ENCODE data around the gene TBC1D8B. TPM values are rescaled to one million over a fixed set of nuclear protein-coding genes. Genes with fewer than 3 reads are reported as not detected.

Gene TBC1D8B
- total RNA-seq, 1 experiment from 2014 or later: 0.03 TPM

DNA sequence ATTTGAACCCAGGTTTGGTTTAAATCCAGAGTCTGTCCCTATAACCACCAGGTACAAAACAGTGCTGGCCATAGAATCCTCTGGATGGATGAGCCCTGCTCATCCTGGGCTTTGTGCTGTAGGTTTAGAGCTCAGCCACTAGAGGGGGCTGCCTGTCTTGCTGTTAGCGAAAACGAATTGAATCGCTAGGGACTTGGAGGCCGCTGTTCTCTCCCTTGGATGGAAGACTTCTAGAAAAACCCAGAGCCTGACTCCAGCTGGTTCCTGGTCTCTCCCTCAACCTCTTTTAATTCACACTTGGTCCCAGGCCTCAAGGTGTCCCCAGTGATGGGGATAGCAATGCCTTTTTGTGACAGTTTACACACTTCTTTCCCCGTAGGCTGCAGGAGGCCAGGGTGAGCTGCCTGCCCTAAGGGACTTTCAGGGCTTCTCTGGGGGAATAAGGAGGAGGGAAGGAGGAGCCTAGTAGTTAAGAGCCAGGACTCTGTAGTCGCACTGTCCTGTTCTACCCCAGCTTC, 92.0 kb downstream of the TBC1D8B start:
- in situ Hi-C loops (cut with HindIII; ENCODE audit: low sequenced_read_pairs): no loop called here

DNA sequence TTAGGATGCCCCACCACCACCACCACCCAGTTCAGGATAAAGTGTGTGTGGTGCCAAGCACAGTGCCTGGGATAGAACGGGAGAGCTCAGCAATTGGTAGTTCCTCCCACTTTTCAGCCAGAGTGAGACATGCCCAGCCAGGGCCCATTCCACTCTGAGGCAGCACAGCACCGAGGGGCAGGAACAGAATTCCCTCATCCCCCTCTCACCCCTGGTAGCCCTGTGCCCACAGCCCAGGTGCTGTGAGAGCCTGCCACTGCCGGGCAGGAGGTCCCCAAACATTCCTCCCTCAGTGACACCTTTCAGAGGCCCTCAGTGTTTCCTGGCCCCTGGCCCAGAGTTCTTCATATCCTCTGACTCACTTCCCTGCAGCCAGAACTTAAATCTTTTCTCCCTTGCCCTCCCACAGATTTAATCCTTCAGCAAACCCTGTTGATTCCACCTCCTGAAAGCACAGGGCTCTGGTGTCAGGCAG, 92.5 kb downstream of the TBC1D8B start:
- in situ Hi-C loops (cut with HindIII; ENCODE audit: low sequenced_read_pairs): no loop called here
- DNase-seq (ENCODE audit: low spot score): no peak

More for the DNA sequence above, 92.0 kb downstream of the TBC1D8B start:
- DNase-seq (ENCODE audit: low spot score): peak; percentile 55

DNA sequence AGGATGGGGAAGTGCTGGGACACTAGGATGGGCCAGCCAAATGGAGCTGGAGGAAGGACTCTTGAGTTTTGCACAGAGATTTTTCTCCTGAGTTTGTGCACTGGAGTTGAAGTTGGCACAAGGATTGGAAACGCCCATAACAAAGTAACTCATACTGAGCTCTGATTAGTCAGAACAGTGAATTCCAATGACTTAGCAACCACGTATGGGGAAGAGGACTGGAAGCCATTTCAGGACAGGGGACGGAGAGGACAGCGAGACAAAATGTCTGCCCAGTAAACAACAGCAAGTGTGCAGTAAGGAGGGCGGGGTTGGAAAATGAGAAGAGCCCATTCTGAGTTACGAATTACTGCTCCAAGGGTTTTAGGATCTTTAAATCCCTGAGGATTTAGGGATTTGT, 94.8 kb downstream of the TBC1D8B start:
- in situ Hi-C loops (cut with HindIII; ENCODE audit: low sequenced_read_pairs): no loop called here
- no peak for DNase-seq (ENCODE audit: low spot score)

DNA sequence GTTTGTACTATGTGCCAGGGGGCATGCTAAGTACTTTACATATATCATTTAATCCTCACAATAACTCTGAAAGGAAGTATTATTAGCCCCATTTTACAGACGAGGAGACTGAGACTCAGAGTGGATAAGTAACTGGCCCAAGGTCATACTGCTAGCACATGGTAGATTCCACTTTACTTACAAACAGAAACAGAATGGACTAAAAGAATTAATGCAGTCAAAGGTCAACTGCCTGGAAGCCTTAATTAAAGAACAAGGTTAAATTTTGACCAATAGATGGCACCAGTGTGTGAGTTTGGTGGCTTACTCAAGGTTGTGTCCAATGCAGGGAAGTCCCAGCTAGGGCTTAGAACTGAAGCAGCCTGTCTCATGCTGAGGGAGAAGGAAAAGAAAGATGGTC, 96.0 kb downstream of the TBC1D8B start:
- in situ Hi-C loops (cut with HindIII; ENCODE audit: low sequenced_read_pairs): no loop called here
- DNase-seq (ENCODE audit: low spot score): peak; percentile 14

DNA sequence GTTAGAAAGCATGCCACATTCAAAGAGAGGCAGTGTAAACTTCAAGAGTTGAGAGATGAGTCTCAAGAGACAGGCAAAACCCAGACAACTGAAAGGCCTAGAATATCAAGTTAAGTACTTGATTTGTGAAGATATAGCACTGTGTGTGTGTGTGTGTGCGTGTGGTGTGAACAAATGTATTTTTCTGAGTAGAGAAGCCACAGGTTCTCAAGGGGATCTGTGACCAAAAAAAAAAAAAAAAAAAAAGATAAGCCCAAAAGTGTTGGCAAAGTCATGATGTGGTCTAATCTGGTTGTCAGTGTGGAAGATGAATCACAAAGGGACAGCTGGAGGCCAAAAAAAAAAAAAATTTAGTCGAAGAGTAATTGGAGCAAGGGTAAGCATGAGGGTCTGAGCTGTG, 96.8 kb downstream of the TBC1D8B start:
- in situ Hi-C loops (cut with HindIII; ENCODE audit: low sequenced_read_pairs): no loop called here
- DNase-seq (ENCODE audit: low spot score): no peak

DNA sequence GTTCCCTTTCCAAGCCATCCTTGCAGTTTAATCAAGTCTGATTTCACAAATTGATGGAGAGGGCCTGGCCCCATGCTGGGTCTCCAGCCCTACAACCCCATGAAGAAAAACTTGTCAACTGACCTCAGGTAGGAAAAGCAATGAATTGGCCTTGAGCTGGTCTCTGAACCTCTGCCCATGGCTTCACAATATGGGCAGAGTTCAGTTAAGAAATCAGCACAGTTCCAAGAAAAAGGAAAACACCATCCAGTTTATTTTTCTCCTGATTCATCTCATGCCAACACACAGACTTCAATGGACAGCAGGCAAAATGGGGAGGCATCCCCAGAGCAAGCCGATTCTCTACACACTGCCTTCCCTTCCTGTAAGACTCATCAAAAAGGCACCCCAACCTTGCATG, 97.4 kb downstream of the TBC1D8B start:
- in situ Hi-C loops (cut with HindIII; ENCODE audit: low sequenced_read_pairs): no loop called here
- no peak for DNase-seq (ENCODE audit: low spot score)

DNA sequence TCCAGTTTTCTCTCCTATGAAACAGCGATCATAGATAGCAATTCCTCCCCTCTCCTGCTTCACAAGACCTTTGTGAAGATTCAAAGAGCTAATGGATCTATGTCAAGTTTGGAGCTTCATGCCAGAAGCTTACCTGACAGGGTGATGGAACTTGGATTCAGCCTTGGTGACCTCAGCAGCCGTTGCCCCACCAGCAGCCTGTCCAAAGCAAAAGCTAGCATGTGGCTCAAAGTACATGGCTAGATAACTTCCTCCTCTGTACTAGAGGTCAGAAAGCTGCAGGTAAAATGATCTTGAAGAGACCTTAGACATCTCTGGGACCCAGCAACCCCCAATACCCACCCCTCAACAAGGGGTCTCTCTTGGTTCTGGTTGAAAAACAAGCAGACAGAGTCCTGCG, 98.9 kb downstream of the TBC1D8B start:
- in situ Hi-C loops (cut with HindIII; ENCODE audit: low sequenced_read_pairs): no loop called here
- no peak for DNase-seq (ENCODE audit: low spot score)

DNA sequence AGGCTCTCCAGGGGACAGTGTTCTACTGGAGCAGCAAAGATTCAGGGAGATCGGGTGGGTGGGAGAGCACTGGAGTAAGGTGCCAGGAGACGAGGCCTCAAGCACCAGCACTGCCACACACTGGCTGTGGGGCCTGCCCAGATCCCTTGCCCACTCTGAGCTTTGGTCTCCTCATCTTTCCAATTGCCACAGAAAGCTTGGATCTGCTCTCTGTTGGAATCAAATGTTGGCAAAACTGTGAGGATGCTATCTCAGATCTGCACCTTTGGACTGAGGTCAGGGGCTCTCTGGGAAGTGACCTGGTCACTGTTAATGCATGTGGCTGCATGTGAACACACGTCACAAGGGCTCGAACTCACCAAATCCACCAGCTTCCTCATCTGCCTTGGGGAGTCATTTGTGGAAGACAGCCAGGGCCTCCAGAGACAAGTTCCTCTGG, 99.3 kb downstream of the TBC1D8B start:
- DNase-seq (ENCODE audit: low spot score): no peak
- in situ Hi-C loops (cut with HindIII; ENCODE audit: low sequenced_read_pairs): no loop called here

DNA sequence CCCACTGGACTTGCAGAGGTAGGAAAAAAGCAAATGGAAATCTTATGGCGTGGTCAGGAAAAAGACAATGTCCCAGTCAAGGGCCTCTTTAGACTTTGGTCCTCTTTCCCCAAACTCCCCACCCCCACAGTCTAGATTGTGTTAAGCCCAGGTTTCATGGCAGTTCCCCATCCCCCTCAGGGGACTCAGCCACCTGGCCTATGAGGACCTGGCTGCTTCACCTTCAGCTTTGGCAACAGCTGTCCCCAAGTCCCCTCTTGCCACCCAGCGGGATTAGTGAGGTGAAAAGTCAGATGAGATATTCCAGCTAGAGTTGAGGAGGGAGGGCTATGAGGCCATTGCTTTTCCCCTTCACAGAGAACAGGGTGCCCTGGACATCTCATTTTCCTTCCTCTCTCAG, 100.2 kb downstream of the TBC1D8B start:
- no peak for DNase-seq (ENCODE audit: low spot score)
- in situ Hi-C loops (cut with HindIII; ENCODE audit: low sequenced_read_pairs): no loop called here

DNA sequence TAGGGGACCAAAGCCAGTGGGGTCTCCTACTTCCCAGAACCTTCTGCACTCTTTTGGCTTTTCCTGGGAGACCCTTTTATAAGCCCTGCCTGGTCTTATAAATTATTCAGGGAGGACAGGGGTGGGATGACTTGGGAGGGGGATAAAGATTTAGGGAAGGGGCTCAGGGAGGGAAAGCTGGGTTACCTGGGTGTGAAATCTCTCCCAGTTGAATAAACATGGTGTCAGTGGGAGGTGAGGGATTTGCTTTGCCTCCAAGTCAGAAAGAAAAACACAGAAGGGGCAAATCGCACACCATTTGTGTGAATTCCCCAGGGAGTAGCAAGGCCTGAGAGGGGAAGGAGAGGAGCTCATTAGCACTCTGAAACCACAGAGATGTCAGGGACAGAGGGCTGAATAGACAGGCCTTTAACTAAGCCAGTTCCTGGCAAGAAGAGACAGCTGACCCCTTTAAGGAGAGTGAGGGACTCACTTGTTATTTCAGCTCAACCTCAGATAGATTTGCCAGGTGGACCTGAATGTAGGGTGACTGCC, 100.9 kb downstream of the TBC1D8B start, which contains the start of gene RIPPLY1:
Gene RIPPLY1 (minus strand): TSS at position 51 of the 534 bp plus-strand sequence. CDS start 54 bp downstream, outside the sequence.
- DNase-seq (ENCODE audit: low spot score): no peak
- in situ Hi-C loops (cut with HindIII; ENCODE audit: low sequenced_read_pairs): no loop called here

DNA sequence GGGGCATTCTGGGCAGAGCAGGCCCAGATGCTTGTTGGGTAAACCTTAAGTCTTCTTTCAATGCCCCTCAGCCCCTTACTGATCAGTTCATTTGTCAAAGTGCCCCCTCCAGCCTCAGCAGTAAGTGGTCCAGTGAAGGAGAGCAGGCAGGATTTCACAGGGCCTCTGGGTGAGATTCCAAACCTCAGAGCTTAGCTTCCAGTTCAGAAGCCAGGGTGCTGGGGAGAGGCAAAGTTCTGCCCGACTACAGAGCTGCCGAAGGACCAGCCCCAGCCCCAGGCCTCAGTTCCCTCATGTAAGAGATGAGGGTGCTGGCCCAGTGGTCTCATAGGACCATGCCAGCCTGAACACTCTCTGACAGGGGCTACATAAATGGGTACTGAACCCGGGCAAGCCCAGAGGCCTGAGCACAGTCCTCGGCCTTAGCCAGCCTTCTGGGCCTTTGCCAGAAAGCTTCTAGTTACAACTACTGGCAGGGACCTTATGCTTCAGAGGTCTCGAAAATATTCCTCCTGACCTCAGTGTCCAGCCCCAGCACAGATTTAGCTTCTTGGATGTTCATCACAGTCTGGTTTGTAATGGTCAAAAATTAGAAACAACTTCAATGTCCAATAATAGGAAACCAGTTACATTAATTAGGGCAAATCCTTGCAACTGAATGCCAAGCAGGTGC, 101.5 kb downstream of the TBC1D8B start:
- no peak for DNase-seq (ENCODE audit: low spot score)
- in situ Hi-C loops (cut with HindIII; ENCODE audit: low sequenced_read_pairs): no loop called here

DNA sequence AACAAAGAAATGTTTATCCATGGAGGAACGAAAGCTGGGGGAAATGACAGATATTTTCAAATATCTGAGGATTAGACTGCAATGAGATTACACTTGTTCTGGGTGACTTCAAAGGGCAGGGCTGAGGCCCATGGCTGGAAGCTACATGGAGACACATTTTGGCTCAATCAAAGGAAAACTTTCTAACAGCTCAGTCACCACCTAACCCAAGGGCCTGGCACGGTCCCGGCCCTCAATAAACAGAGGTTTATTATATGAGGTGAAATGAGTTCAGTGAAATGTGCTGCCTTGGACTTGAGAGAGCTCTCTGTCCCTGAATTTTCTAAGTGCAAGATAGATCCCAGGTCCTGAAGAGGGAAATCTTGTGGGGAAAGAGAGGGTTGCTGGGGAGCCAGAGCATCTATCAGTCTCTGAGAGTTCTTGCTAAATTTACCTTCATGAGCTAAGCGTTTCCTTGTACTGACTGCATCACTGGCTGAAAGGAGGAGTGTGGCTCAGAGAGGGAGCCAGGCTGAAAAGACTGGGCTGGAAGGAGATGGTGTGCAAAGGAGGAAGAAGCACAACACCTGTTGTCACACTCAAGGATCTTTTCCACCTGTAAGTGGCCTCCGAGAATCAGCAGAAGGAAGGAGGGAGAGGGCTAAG, 102.7 kb downstream of the TBC1D8B start:
- no peak for DNase-seq (ENCODE audit: low spot score)
- in situ Hi-C loops (cut with HindIII; ENCODE audit: low sequenced_read_pairs): no loop called here

DNA sequence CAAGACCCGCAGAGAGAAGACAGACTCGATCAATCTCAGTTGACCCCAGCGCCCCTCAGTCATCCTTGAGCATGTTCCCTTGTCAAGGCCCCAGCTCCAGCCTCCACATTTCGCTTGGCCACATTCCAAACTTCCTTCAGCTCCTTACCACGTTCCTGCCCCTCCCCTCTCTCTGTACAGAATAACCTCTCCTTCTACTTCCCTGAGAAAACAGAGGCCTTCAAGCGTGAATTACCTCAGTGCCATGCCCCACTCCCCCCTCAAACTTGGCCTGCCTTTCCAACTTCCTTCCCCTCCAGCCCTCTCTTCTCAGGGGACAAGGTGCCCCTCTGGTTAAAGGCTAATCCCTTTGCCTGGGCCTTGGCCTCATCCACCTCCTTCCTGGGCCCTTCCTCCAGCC, 103.9 kb downstream of the TBC1D8B start:
- no peak for DNase-seq (ENCODE audit: low spot score)
- in situ Hi-C loops (cut with HindIII; ENCODE audit: low sequenced_read_pairs): no loop called here

DNA sequence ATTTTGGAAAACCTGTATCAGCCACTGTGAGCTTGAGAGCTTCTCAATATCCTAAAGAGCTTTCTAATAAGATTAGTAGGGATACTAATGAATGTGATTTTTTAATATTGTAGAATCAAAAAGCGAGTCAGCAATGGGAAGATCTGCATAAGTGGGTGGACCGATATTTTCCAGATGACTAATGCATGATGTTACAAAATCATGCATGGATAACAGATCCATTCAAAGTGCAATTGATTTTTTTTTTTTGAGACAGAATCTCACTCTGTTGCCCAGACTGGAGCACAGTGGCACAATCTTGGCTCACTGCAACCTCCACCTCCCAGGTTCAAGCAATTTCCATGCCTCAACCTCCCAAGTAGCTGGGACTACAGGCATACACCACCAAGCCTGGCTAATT, 110.4 kb downstream of the TBC1D8B start:
- DNase-seq (ENCODE audit: low spot score): no peak
- in situ Hi-C loops (cut with HindIII; ENCODE audit: low sequenced_read_pairs): no loop called here

DNA sequence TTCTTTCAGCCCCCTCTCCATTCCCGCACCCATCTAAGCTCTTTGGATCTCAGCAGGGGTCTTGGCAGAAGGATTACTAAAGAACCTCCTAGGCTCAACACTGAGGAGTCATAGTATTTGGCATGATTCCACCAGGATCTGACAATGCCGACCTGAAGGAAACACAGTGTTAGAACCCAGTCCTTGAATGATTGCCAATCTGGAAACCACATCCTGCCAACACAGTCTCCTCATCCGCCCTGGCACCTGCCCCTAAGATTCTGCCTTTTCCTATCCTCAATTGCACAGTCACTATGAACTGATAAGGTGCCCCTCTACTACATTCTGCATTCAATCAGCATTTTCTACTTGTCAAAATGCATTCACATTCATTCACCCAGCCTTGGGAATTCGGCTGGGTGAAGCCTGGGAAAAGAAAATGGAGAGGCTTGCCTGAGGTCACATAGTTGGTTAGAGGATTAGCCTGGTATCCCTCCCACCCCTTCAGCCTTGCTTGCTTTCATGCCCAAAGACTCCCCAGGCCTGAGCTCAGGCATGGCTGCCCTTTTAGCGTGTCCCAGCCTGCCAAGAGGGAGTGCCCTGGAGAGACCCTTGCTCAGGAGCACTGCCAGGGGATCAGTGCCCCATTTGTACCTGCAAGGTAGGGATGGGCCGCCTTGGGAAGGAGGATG, 115.5 kb downstream of the TBC1D8B start:
- DNase-seq (ENCODE audit: low spot score): no peak
- in situ Hi-C loops (cut with HindIII; ENCODE audit: low sequenced_read_pairs): no loop called here

DNA sequence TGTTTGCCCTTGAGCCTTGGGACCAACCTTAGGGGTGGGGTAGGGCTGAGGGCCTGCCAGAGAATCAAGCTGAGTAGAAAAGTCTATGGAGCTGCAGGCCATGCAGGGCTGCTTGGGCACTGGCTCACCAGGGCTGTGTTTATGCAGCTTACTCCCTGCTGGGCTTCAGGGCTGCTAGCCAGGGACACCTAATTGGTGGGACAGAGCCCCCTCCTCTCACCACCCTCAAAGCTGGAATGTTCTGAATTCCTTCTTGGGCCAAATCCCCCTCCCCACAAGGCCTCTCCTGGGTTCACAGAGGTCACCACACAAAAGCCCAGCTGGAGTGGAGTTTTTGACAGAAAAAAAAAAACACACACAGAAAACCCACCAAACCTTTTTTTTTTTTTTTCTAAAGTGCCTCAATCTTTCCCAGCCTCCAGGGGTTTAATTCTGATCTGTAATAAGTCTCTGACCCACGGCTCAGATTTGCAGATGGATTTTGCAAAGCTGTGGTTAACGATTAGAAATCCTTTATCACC, 117.5 kb downstream of the TBC1D8B start, which contains the start of gene CLDN2:
Gene CLDN2 (plus strand): TSS at position 471 of the 521 bp plus-strand sequence. CDS start 7,827 bp downstream, outside the sequence.
- no peak for DNase-seq (ENCODE audit: low spot score)
- in situ Hi-C loops (cut with HindIII; ENCODE audit: low sequenced_read_pairs): no loop called here

DNA sequence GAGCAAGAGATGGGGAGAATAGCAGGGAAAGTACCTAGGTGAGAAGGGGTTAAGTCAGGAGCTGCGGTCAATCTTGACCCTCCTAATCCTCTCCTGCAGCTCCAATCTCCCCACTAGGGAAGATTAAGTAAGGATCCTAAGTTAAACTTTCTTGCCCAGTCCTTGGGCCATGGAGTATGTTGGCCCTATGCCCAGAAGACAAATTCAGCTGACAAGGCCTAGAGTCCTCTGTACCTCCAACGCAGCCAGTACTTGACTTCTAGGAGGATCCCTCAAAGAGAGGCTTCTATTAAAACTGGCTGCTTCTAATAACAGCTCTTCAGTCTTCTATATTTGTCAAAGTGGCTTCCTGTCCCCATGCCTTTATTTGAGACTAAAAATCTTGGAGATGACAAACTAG, 119.2 kb downstream of the TBC1D8B start:
- in situ Hi-C loops (cut with HindIII; ENCODE audit: low sequenced_read_pairs): no loop called here
- no peak for DNase-seq (ENCODE audit: low spot score)

Data from G401 (cell line).